Renal pelvis (tissue), 12 donors: ENCODE results near the gene NYAP1. TPM values are rescaled to one million over a fixed set of nuclear protein-coding genes. Genes with fewer than 3 reads are reported as not detected.
"Not testable (repeated sequence)": the region's sequence is repeated elsewhere in the genome, so short reads cannot be mapped to it uniquely, and the experiment has no call there.

Source experiments
- DNase-seq: peaks from one replicate; pipeline ENCODE4 v3.0.0-alpha.2; 2013
- long read RNA-seq, 16 experiments: transcript quantifications; one replicate each; lab custom pipeline, GENCODE V29; 2026
- polyA plus RNA-seq, 3 donors: library from polyadenylated mRNA; unstranded; fragments of 120-200 nt; gene quantifications; one replicate each; pipeline ENCODE4 v1.2.1, GENCODE V29; 2013; ENCODE audit not compliant: insufficient read length in 3 of 3

The NYAP1 gene
- polyA plus RNA-seq: 1 to 10 TPM; 2.4 to 3.2 (median 2.8) TPM
- long read RNA-seq, donor 1: 0 reads
- long read RNA-seq, donor 2, partial matches to known transcripts: 0 of 1 reads
- long read RNA-seq, donor 2, other reads (novel, unspliced or antisense): 0 of 1 reads
- long read RNA-seq, donor 3: 0 reads
- long read RNA-seq, donor 4: 0 reads
- long read RNA-seq, donor 5: 0 reads
- long read RNA-seq, donor 6: 0 reads
- long read RNA-seq, donor 7: 0 reads
- long read RNA-seq, donor 8: 0 reads
- long read RNA-seq, donor 9: 0 reads
- long read RNA-seq, donor 10: 0 reads
- long read RNA-seq, donor 11: 0 reads
- long read RNA-seq, donor 12, partial matches to known transcripts: 0 of 1 reads
- long read RNA-seq, donor 12, other reads (novel, unspliced or antisense): 0 of 1 reads
- long read RNA-seq, donor 13: 0 reads
- long read RNA-seq, donor 14: 0 reads
- long read RNA-seq, donor 15, partial matches to known transcripts: 0 of 1 reads
- long read RNA-seq, donor 15, other reads (novel, unspliced or antisense): 0 of 1 reads
- long read RNA-seq, donor 16: 0 reads

DNA sequence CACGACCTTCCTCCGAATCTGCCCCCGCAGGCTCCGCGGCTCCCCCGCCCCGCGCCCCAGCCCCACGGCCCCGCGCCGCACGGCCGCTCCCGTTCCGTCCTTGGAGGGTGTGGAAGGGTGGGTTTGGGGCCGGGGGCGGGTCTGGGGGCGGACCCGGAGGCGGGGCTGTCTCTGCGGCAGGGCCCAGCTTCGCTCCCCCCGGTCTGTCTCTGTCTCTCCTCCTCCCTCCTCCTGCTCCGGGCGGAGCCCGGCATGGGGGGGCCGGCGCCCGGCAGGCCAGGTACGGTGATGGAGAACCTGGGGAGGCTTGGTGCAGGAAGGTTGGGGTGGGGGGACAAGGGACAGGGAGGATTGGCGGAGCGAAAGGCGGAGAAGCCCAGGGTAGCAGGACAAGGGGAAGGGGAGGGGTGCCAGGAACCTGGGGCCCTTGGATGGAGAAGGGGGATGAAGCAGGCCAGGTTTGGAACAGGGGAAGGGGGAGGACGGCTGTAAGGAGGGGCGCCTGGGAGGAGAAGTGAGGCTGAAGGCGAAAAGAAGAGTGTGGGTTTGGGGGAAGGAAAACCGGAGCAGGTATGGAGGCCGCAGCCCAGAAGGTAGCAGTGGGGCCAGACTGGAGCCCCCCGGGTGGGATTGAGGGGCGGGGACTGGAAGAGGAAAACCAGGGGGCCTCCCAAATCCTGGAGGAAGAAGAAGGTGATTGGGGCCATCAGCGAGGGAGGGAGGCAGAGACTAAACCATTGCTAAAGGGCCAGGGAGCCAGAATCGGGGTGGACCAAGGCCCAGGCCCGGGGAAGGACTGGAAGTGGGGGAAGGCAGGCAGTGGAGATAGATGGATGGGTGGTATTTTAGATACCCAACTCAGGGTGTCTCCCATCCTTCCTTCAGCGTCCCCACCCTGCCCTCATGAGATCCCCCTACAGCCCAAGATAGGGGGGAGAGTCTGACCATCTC is at the start of gene NYAP1:
Gene NYAP1 (plus strand): TSS at position 206 of the 951 bp plus-strand sequence. CDS start 1,385 bp downstream, outside the sequence.
- peak; percentile 60 for DNase-seq

DNA sequence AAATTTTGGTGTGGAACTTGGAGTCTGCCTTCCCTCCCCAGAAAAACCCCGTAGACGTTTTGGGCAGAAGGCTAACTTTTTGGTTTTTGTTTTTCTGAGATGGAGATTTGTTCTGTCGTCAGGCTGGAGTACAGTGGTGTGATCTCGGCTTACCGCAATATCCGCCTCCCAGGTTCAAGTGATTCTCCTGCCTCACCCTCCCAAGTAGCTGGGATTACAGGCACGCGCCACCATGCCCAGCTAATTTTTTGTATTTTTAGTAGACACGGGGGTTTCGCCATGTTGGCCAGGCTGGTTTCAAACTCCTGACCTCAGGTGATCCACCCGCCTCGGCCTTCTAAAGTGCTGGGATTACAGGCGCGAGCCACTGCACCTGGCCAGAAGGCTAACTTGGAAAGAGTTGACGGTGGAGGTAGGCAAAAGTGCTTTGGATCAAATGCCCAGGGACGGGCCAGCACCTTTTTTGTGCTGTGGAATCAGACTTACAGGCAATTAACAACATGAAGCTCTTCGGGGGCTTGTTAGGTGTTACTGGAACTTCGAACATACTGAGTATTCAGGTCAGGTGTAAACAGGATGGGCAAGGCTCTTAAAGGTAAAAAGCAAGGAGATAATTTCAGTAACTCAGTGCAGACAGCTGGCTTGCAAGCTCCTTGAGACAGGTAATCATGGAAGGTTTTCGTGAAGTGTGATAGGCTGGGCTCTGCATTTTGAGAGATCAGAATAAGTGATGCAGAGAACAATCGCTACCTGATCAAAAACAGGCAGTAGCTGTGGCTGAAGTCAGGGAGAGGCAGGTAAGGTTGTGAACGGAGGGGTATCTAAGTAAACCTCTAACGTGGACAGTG is 49.2 kb upstream of the NYAP1 start:
- DNase-seq: no peak

DNA sequence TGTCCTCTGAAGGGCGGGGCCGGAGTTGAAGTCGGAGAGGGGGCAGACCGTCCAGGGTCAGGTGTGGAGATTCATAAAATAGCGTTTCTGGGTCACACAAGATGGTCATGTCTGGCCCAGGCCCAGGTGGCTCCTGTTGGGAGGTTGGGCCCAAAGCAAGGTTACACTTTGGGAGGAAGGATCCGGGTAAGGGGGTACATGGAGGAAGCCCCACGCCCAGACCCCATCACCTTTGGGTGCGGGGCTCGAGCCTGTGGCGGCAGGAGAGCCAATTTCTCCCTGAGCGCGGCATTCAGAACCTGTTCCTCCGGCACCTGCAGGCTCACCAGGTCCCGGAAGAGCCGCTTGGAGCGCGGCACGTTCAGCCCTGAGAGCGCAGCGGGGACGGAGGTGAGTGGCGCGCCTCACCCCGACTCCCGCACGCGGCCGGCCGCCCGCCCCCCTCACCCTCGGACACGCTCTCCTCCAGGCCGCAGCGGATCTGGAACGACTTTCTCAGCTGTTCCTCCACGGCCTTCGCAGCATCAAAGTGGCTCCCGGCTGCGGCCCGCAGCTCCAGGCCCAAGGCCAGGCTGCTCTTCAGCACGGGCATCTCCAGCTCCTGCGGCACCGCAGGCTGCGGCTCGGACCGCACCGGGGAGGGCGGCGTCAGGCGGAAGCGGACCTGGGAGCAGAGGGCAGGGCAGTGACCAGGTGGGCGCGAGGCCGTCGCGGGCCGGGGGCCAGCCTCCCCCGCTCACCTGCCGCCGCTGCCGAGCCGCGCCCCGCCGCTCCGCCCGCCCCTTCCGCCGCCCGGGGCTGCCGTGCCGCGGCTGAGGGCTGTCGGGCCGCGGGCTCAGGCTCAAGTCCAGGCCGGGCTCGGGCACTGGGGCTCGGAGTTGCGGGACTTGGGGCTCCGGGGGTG is 48.1 kb upstream of the NYAP1 start:
- no peak for DNase-seq

DNA sequence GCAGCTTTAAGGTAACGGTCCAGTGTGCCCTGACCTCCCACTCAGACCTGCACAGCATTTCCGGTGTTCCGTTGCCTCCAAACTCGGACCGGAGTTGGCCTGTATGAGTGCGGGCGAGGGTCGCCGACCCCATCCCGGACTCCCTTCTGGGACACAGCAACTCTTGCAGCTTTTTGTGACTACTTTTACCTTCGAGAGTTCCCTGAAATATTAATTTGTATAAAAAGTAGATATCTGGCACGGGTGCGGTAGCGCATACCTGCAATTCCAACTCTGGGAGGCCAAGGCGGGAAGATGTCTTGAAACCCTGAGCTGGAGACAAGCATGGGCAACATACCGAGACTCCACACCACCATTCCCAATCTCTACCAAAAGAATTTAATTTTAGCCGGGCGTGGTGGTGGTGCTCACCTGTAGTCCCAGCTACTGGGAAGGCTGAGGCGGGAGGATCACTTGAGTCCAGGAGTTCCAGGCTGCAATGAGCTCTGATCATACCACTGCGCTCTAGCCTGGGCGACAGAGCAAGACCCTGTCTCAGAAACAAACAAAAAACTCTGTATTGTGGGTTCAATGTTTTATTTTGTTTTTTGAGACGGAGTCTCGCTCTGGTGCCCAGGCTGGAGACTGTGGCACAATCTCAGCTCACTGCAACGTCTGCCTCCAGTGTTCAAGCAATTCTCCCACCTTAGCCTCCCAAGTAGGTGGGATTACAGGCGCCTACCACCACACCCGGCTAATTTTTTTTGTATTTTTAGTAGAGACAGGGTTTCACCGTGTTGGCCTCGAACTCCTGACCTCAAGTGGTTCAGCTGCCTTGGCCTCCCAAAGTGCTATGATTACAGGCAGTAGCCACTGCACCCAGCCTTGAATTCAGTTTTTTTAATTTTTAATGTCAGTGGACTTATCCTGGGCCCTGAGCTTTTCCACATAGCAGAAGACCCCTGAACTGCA is 46.3 kb upstream of the NYAP1 start:
- no peak for DNase-seq

DNA sequence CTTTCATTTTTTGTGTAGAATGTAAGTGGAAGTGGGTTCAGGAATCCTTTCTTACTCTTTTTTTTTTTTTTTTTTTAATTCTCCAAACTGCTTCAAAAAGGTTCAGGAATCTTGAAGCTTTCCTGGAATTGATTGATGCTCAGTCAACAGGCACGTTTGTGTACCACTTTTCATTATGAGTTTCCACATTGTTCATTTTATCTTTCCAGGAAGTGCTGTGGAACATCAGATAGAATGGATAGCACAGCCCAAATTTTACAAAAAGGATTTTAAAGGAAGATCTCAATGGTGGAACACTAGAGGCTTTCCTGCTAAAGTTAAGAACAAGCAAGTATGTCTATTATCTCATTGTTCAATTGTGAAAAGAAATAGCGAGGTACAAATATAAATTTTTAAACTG is 45.6 kb upstream of the NYAP1 start:
- DNase-seq: no peak

DNA sequence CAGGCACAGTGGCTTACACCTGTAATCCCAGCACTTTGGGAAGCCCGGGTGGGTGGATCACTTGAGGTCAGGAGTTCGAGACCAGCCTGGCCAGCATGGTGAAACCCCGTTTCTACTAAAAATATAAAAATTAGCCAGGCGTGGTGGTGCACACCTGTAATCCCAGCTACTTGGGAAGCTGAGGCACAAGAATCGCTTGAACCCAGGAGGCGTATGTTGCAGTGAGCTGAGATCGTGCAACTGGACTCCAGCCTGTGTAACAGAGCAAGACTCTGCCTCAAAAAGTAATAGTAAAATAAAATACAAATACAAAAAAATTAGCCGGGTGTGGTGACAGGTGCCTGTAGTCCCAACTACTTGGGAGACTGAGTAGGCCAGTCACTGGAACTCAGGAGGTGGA is 45.0 kb upstream of the NYAP1 start:
- DNase-seq: not testable (repeated sequence)

DNA sequence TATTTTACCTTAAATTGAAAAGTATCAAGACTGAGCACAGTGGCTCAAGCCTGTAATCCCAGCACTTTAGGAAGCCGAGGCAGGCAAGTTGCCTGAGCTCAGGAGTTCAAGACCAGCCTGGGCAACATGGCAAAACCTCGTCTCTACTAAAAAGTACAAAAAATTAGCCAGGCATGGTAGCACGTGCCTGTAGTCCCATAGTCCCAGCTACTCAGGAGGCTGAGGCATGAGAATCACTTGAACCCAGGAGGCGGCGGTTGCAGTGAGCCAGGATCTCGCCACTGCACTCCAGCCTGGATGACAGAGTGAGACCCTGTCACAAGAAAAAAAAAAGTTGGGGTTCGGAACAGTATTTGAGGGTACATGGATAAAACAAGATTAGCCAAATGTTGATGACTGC is 44.5 kb upstream of the NYAP1 start:
- not testable (repeated sequence) for DNase-seq

DNA sequence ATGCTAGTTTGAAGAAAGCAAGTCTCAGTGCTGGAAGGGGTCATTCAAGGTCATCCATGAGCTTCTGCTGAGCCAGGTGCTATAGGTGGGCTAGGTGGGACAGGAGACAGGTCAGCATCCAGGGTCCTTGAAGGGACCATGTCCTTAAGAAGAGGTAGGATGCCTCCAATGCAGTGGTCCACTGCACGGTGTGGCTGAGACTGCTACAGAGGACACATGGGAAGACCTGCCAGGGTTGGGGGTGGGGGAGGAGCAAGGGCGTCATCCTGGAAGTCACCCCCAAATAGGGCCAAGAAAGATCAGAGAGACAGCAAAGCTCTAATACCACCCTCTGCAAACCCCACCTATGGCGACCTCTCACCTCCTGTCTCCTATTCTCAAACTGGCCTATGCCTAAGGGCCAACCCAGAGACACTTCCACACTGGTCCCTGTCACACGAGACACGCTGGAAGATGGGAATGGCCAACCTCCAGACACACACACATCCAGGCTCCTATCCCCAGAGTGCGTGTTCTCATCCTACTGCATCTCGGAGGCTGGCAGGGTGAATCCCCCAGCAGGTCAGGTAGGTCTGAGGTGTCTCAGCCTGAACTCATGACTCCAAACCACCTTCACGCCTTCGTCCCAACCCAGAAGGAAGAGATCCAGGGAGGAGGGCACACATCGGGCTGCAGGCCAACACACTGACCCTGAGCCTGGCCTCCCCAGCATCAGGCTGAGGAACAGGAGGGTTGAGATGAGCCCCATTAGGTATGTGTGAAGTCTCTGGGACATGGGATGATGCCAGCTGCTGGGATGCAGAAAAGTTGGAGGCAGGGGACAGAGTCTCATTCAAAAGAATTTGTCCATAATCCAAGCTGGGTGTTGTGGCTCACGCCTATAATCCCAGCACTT is 41.8 kb upstream of the NYAP1 start:
- DNase-seq: no peak

DNA sequence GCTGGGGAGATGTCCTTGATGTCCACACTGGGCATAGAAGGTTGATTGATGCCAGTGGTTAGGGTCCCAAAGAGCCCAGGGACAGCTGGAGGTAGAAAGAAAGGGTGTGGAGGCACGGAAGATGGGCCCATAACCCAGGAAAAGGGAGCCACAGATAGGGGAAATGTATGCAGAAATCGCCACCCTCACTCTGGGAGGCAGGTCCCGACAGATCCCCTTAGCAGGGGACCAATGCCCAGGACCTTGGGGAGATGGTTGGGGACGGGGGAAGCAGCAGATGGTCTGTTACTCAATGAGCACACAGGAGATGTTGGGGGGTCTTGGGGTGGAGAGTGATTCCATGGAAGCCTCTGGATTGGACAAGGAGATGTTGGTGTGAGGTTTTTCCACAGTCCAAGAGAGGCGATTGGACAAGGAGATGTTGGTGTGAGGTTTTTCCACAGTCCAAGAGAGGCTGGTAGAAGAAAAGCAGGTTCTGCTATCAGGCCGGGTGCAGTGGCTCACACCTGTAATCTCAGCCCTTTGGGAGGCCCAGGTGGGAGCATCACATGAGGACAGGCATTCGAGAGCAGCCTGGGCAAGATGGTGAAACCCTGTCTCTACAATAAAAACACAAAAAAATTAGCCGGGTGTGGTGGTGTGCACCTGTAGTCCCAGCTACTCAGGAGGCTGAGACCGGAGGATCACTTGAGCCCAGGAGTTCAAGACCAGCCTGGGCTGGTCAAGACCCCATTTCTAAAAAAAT is 40.5 kb upstream of the NYAP1 start:
- no peak for DNase-seq

DNA sequence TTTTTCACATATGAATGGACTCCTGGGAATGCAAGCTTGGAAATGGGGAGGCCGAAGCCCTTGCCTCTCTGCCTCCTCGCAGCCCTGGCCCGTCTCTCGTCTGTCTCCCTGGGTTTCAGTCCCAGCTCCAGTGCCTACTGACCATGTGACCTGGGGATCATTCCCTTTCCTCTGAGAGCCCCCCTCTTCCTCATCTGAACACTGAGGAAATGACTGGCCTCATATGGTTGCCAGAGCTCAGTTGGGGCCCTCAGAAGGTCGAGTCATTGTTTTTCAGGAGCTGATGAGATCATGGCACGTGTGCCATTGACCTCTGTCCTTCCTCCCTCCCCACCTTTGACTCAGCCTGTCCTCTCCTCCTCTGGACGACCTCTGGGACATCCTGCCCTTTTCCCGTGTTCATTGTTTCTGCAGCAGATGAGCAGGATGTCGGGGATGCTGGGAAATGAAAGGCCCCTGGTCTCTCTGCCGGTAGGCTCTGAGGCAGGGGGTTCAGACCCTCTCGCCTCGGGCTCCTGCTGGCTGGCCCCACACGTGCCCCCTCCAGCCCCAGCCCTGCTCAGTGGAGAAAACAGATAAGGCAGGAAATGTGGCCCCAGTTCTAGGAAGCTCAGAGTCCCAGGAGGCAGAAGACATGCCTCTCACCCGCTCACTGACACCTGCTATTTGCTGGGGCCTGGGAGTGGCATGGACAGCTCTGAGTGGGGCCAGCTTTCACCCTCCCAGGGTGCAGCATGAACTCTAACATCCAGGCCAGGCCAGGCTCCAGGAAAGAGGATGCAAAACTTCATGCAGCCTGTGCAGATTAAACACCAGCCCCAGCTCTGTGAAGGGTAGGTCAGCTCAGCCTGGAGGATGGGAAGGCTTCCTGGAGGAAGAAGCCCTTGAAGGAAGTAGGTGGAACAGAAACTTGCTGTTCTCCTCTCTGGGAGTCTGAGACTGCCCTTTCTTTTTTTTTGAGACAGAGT is 39.1 kb upstream of the NYAP1 start:
- DNase-seq: no peak

DNA sequence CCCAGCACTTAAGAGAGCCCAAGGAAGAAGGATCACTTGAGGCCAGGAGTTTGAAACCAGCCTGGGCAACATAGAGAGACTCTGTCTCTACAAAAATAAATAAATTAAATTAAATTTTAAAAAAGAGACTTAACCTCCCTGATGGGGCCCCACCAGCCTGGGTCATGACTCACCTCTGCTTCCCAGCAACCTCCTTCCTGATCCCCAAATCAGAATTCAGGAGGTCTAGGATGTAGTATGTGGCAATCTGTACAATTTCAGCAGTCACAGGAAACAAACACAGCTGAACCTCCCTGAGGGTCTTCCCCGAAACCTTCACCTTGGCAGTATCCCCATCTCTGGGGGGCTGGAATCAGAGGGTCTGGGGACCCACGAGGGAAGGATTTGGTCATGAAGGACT is 37.7 kb upstream of the NYAP1 start:
- DNase-seq: no peak

DNA sequence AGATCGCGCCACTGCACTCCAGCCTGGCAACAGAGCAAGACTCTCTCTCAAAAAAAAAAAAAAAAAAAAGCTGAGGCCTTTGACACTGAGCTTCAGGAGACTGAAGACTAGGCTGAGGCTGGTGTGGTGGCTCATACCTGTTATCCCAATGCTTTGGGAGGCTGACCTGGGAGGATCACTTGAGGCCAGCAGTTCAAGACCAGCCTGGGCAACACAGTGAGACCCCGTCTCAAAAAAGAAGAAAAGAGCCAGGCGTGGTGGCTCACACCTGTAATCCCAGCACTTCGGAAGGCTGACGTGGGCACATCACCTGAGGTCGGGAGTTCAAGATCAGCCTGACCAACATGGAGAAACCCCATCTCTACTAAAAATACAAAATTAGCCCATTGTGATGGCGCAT is 36.4 kb upstream of the NYAP1 start:
- DNase-seq: not testable (repeated sequence)

DNA sequence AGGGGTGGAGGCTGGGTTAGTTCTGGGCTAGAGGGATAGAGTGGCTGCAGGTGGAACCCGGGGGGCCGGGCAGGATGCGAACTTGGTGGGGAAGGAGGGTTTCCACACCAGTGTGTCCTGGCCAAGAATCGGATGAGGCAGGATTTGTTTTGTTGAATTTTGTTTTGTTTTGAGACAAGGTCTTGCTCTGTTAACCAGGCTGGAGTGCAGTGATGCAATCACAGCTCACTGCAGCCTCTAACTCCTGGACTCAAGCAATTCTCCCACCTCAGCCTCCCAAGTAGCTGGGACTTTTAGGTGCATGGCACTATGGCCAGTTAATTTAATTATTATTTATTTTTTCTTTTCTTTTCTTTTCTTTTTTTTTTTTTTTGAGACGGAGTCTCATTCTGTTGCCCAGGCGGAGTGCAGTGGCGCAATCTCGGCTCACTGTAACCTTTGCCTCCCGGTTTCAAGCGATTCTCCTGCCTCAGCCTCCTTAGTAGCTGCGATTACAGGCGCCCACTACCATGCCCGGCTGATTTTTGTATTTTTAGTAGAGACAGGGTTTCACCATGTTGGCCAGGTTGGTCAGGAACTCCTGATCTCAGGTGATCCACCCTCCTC is 34.4 kb upstream of the NYAP1 start:
- DNase-seq: no peak

DNA sequence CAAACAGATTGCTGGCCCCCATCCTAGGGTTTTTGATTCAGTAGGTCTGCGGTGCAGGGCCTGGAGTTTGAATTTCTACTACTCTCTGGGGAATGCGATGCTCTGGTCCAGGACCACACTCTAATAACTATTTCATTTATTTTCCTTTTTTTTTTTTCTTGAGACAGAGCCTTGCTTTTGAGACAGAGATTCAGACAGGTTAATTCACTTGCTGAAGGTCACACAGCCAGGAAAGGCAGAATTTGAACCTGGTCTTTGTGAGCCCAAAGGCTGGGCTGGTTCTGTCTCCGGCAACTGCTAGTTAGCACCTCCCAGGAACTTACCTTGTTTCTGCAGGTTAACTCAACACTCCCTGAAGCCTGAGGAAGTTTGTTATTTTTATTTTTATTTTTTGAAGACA is 31.2 kb upstream of the NYAP1 start:
- no peak for DNase-seq

DNA sequence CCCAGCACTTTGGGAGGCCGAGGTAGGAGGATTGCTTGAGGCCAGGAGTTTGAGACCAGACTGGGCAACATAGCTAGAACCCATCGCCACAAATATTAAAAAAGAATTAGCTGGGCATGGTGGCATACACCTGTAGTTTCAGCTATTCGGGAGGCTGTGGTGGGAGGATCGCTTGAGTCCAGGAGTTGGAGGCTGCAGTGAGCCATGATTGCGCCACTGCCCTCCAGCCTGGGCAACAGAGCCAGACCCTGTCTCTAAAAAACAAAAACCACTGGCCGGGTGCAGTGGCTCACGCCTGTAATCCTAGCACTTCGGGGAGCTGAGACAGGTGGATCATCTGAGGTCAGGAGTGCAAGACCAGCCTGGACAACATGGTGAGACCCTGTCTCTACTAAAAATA is 29.9 kb upstream of the NYAP1 start:
- DNase-seq: not testable (repeated sequence)

DNA sequence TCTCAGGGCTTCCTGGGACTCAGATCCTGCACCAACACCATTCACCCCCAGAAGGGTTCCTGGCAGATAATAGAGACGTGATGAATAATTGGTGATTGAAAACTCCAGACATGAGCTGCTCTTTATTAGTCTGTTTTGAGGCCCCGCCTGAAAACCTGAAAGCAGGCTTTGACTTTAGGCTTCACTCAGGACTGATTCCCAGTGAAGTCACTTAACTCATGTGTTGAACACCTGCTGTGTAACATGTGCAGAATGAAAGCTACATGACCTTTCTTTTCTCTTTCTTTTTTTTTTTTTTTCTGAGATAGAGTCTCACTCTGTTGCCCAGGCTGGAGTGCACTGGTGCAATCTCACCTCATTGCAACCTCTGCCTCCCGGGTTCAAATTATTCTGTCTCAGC is 28.5 kb upstream of the NYAP1 start:
- no peak for DNase-seq
